Fibroblast of lung (primary cell): ENCODE results near the gene UAP1L1. TPM values are rescaled to one million over a fixed set of nuclear protein-coding genes. Genes with fewer than 3 reads are reported as not detected.
A peak's percentile ranks its signal among the peaks of the same experiment; 100 is the strongest.

Source experiments
- DNase-seq, 2 donors: peaks; one replicate each; pipeline versions ENCODE4 v3.0.0 to v3.0.0-alpha.2; 2010; ENCODE audit warnings: low read depth in 2 of 2
- H2AFZ ChIP-seq: 2 replicates; pipeline ENCODE4 v1.5.1; 2012; ENCODE audit warnings: low read length, control low read depth, inconsistent platforms
- H3K27ac ChIP-seq: 2 replicates; pipeline ENCODE4 v1.5.1; 2011; ENCODE audit warnings: low read length, control low read depth; ENCODE audit not compliant: insufficient read depth
- H3K27me3 ChIP-seq: 2 replicates; pipeline ENCODE4 v1.5.1; 2011; ENCODE audit warnings: mild to moderate bottlenecking, low read length; ENCODE audit not compliant: control insufficient read depth, insufficient read depth
- H3K36me3 ChIP-seq: 2 replicates; pipeline ENCODE4 v1.5.1; 2011; ENCODE audit warnings: low read length; ENCODE audit not compliant: control insufficient read depth, insufficient read depth
- H3K4me1 ChIP-seq: 2 replicates; pipeline ENCODE4 v1.5.1; 2011; ENCODE audit warnings: low read length; ENCODE audit not compliant: control insufficient read depth, insufficient read depth; ENCODE audit errors: extremely low read depth
- H3K4me2 ChIP-seq: 2 replicates; pipeline ENCODE4 v1.5.1; 2011; ENCODE audit warnings: low read length, control low read depth; ENCODE audit not compliant: insufficient read depth; ENCODE audit errors: extremely low read depth
- H3K4me3 ChIP-seq, 4 experiments: fragments of 200-600 bp in 1 of 4; sonication (generic) in 1 of 4; replicated peaks in 1 of 4; 2 replicates each; pipeline ENCODE4 v1.5.1; 2011 to 2016; ENCODE audit warnings: low read length in 4 of 4, low read depth in 3 of 4, mild to moderate bottlenecking in 3 of 4, control low read depth in 2 of 4, inconsistent platforms in 1 of 4, mixed read lengths in 1 of 4; ENCODE audit not compliant: insufficient read depth in 1 of 4; ENCODE audit errors: control extremely low read depth in 1 of 4
- H3K79me2 ChIP-seq: 2 replicates; pipeline ENCODE4 v1.5.1; 2012; ENCODE audit warnings: mild to moderate bottlenecking, low read length, inconsistent platforms; ENCODE audit not compliant: control insufficient read depth, insufficient read depth
- H3K9ac ChIP-seq: 2 replicates; pipeline ENCODE4 v1.5.1; 2011; ENCODE audit warnings: mild to moderate bottlenecking, low read length, control low read depth; ENCODE audit not compliant: insufficient read depth
- H3K9me3 ChIP-seq: 2 replicates; pipeline ENCODE4 v1.5.1; 2012; ENCODE audit warnings: low read depth, low read length; ENCODE audit not compliant: control insufficient read depth, insufficient read depth
- H4K20me1 ChIP-seq: 2 replicates; pipeline ENCODE4 v1.5.1; 2011; ENCODE audit warnings: low read length; ENCODE audit not compliant: control insufficient read depth, insufficient read depth; ENCODE audit errors: extremely low read depth
- EZH2 ChIP-seq: IDR thresholded peaks from 2 replicates; pipeline ENCODE4 v1.5.1; 2012; ENCODE audit warnings: low read length, control low read depth, mild to moderate bottlenecking; ENCODE audit errors: missing control alignments
- polyA plus RNA-seq, 2 donors: library from polyadenylated mRNA; depleted of rRNA in 1 of 2; stranded (reverse) in 1 of 2; unstranded in 1 of 2; fragments of >200 nt; gene quantifications; 2 replicates each; pipeline ENCODE4 v1.2.1, GENCODE V29; 2011 to 2012; ENCODE audit warnings: missing spikeins in 1 of 2
- total RNA-seq: library from RNA; depleted of rRNA; stranded (reverse); fragments of >200 nt; gene quantifications from 2 replicates; pipeline ENCODE4 v1.2.1, GENCODE V29; 2014
- TF ChIP-seq, protein P1 (sequence below), 2 donors: IDR thresholded peaks in 1 of 2; conservative IDR thresholded peaks in 1 of 2; 1 replicate in 1 of 2; 2 replicates in 1 of 2; pipeline ENCODE4 v1.5.1; 2011 to 2012; ENCODE audit warnings: low read length in 2 of 2, control low read depth in 1 of 2, inconsistent platforms in 1 of 2, low read depth in 1 of 2, mild to moderate bottlenecking in 1 of 2

The UAP1L1 gene
- total and polyA plus RNA-seq, 2 donors (not counting 1 experiment from before 2014, with no cell fraction given), result 16.4 to 21.1 TPM

DNA sequence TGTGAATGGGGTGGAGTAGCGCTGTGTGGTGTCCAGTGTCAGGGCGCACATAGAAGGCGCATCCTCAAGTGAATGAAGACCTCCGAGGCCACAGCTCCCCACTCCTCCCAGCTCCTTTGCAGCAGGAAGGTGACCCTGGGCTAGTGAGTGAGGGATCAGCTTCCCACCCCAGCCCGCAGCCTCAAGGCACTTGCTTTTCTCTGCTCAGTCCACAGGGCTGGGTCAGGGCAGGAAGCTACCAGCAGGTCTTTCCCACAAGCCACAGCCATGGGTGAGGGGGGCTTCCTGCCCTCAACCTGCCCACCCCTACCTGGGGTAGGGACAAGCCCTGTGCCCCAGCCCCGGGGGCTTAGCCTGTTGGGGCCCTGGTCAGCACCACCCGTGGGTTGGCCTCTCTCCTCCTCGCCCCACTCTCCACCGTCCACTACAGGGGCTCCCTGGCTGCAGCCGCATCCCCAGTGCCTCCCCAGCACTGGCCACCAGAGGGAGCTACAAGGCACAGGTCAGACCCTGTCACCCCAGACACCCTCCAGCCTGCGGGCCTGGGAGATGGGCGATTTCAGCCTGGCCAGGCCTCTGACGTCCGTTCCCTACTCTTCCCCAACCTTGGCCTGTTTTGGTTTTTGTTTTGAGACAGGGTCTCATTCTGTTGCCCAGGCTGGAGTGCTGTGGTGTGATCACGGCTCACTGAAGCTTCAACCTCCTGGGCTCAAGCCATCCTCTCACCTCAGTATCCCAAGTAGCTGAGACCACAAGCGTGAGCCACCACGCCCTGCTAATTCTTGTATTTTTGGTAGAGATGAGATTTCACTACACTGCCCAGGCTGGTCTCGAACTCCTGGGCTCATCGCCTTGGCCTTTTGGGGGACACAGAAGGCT is 48.0 kb upstream of the UAP1L1 start:
- peak; percentile 26 to 41 for DNase-seq

DNA sequence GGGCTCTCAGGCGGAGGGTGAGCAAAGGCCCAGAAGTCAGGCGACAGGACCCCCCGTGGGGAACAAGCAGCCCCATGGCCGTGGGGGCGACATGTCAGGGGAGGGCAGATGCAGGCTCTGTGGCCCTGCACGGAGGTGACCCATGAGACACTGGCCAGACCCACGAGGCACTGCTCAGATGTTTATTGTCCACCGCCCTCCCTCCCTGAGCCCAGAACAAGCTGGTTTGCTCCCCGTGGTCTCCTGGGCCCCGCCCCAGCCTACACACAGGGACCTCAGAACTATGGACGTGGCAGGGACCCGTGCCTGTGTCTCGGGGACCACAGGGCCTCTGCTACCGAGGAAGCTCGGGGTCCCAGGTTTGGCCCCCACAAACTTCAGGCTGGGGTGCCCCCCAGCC is 47.3 kb upstream of the UAP1L1 start:
- no peak overlapping the region for H2AFZ ChIP-seq
- H3K9ac ChIP-seq, result no peak overlapping the region
- no peaks in the 10 kb centered on the region for H3K9me3 ChIP-seq
- H3K27me3 ChIP-seq, result no peaks in the 10 kb centered on the region
- H3K79me2 ChIP-seq, result no peaks in the 10 kb centered on the region
- no peak for TF ChIP-seq EZH2
- H4K20me1 ChIP-seq, result no peaks in the 10 kb centered on the region
- H3K36me3 ChIP-seq, result no peaks in the 10 kb centered on the region
- H3K4me2 ChIP-seq, result no peak overlapping the region
- H3K4me1 ChIP-seq, result peaks cover 4% of the 10 kb centered on the region
- no peak overlapping the region for H3K27ac ChIP-seq
- no peak for DNase-seq
- no peak overlapping the region for H3K4me3 ChIP-seq

More for the DNA sequence above, 48.0 kb upstream of the UAP1L1 start:
- H2AFZ ChIP-seq, result no peak overlapping the region
- no peaks in the 10 kb centered on the region for H4K20me1 ChIP-seq
- H3K27ac ChIP-seq, result no peak overlapping the region
- H3K36me3 ChIP-seq, result no peaks in the 10 kb centered on the region
- no peak overlapping the region for H3K4me2 ChIP-seq
- no peaks in the 10 kb centered on the region for H3K9me3 ChIP-seq
- TF ChIP-seq EZH2, result no peak
- TF ChIP-seq, protein P1, sequence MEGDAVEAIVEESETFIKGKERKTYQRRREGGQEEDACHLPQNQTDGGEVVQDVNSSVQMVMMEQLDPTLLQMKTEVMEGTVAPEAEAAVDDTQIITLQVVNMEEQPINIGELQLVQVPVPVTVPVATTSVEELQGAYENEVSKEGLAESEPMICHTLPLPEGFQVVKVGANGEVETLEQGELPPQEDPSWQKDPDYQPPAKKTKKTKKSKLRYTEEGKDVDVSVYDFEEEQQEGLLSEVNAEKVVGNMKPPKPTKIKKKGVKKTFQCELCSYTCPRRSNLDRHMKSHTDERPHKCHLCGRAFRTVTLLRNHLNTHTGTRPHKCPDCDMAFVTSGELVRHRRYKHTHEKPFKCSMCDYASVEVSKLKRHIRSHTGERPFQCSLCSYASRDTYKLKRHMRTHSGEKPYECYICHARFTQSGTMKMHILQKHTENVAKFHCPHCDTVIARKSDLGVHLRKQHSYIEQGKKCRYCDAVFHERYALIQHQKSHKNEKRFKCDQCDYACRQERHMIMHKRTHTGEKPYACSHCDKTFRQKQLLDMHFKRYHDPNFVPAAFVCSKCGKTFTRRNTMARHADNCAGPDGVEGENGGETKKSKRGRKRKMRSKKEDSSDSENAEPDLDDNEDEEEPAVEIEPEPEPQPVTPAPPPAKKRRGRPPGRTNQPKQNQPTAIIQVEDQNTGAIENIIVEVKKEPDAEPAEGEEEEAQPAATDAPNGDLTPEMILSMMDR (conservative IDR thresholded peaks at IDR 0.05 in 1 of 2, IDR thresholded peaks at IDR 0.05 in 1 of 2; ENCODE audit: low read depth in 1 of 2, low read length in 2 of 2), result peak; percentile 78 to 92
- H3K4me1 ChIP-seq, result peaks cover 4% of the 10 kb centered on the region
- no peak overlapping the region for H3K9ac ChIP-seq
- H3K4me3 ChIP-seq, result peak overlapping the region in 1 of 4 experiments; percentile 64
- no peaks in the 10 kb centered on the region for H3K27me3 ChIP-seq
- H3K79me2 ChIP-seq, result no peaks in the 10 kb centered on the region

DNA sequence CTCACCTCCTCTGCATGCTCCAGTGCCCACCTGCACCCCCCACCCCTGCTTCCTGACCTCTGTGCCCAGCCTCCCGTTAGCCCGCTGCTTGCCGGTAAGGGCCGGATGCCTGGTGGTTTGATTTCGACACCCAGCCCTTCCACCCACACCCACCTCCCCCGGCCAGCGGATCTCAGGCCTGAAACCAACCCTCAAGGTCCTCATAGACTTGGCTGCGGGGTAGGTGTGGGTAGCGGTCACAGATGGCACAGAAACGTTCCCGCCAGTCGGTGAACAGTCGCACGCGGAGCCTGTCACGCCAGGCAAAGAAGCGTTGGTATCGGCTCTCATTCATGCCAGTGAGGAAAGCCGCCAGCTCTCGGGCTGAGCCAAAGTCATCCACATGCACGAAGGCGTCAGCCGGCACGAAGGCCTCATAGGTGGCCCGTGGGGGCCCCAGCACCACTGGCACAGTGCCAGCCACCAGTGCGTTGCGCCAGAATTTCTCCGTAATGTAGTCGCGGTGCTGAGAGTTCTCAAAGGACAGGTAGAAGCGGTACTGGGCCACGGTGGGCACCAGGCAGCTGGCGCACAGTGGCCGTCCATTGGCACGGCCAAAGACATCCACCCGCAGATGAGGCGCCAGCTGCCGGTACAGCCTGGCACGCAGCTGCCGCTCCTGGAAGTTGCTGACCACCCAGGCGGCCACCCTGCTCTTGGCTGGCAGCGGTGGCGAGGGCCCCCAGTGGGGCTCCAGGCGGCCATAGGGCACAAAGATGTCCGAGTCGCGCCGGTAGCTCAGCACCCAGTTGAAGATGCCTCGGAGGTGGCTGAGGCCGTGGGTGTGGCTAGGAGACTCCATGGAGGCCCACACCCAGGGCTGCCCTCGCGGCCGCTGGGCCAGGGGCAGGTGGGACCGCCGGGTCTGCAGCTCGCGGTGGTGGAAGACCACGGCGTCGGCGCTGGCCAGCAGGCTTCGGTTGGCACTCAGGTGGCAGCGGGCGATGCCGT is 46.5 kb upstream of the UAP1L1 start:
- no peaks in the 10 kb centered on the region for H3K27me3 ChIP-seq
- DNase-seq, result no peak

More for the DNA sequence above, 46.5 kb upstream of the UAP1L1 start:
- Histone ChIP-seq H3K27ac (no peak overlapping the region), H3K36me3 (no peaks in the 10 kb centered on the region), H3K9me3 (no peaks in the 10 kb centered on the region), H4K20me1 (no peaks in the 10 kb centered on the region), H3K4me1 (peaks cover 4% of the 10 kb centered on the region), H2AFZ (no peak overlapping the region), H3K79me2 (no peaks in the 10 kb centered on the region), H3K4me2 (no peak overlapping the region), H3K9ac (no peak overlapping the region), H3K4me3 (no peak overlapping the region)
- no peak for TF ChIP-seq EZH2
- TF ChIP-seq, protein P1 (conservative IDR thresholded peaks at IDR 0.05 in 1 of 2, IDR thresholded peaks at IDR 0.05 in 1 of 2; ENCODE audit: low read depth in 1 of 2, low read length in 2 of 2), result no peak
